ENCODE results near the gene MCRIP2. TPM values are rescaled to one million over a fixed set of nuclear protein-coding genes. Genes with fewer than 3 reads are reported as not detected.

MCRIP2 gene
- 10 to 100 TPM; 10.4 to 14.7 TPM for total RNA-seq
- polyA plus RNA-seq: 10 to 100 TPM; 22.9 to 28.9 TPM
- long read RNA-seq, donor 1, partial matches to known transcripts: 0 of 4 reads
- long read RNA-seq, donor 1, other reads (novel, unspliced or antisense): 0 of 4 reads
- long read RNA-seq, donor 2, partial matches to known transcripts: 2 of 6 reads
- long read RNA-seq, donor 2, other reads (novel, unspliced or antisense): 1 of 6 reads

DNA sequence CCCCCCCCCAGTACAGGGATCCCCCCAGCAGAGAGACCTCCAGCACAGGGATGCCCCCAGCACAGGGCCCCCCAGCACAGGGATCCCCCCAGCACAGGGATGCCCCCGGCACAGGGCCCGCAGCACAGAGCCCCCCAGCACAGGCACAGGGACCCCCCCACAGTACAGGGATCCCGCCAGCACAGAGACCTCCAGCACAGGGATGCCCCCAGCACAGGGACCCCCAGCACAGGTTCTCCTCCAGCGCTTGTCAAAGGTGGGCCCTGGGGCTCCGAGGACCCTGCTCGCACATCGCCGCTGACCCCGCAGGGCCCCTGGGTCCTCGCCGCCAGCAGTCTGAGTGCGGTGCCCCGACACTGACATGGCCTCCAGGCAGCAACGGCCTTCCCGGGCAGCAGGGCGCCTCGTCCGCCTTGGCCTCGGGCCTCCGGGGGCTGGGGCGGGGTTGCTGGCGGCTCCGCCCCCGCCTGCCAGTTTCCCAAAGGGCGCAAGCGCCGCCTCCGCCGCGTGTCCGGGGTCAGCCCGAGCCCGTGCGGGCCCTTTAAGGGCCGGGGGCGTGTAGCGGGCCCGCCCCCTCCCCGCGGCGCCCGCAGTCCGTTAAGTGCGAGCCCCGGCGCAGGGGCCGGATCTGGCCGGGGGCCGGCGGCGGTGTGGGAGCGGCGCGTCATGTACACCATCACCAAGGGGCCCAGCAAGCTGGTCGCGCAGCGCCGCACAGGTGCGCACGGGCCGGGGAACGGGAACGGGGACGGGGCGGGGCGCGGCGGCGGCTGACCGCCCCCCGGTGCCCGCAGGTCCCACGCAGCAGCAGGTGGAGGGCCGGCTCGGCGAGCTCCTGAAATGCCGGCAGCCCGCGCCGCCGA, at the start of gene MCRIP2:
Gene MCRIP2, plus strand, starts transcription at position 503 of the 863 bp plus-strand sequence. Its CDS starts 164 bp downstream, at position 667.
- Histone ChIP-seq H3K36me3 (ENCODE audit: control insufficient read depth in 1 of 2, insufficient read depth in 2 of 2, low read length in 1 of 2) (no peaks in the 10 kb centered on the region), H3K9me3 (ENCODE audit: control insufficient read depth, low read length) (no peaks in the 10 kb centered on the region), H3K27me3 (ENCODE audit: control insufficient read depth in 1 of 2, insufficient read depth in 2 of 2, low read length in 1 of 2) (no peaks in the 10 kb centered on the region), H3K4me3 (ENCODE audit: low read length in 2 of 2) (peak within 1 kb of the TSS; percentile 46 to 80), H3K4me1 (ENCODE audit: control insufficient read depth in 1 of 2, insufficient read depth in 2 of 2, low read length in 2 of 2) (no peaks in the 10 kb centered on the region), H3K27ac (ENCODE audit: low read depth in 1 of 2, low read length in 2 of 2) (peak within 1 kb of the TSS in 1 of 2 donors; percentile 26)
- 2% methylated on average over 43 to 81 of the region's 81 CpGs for whole genome bisulfite sequencing, 2 donors
- DNase-seq: peak; percentile 93
- ATAC-seq (ENCODE audit: low FRiP score): peak; percentile 65
- intact Hi-C loops (cut with DNase I): no loop called here

DNA sequence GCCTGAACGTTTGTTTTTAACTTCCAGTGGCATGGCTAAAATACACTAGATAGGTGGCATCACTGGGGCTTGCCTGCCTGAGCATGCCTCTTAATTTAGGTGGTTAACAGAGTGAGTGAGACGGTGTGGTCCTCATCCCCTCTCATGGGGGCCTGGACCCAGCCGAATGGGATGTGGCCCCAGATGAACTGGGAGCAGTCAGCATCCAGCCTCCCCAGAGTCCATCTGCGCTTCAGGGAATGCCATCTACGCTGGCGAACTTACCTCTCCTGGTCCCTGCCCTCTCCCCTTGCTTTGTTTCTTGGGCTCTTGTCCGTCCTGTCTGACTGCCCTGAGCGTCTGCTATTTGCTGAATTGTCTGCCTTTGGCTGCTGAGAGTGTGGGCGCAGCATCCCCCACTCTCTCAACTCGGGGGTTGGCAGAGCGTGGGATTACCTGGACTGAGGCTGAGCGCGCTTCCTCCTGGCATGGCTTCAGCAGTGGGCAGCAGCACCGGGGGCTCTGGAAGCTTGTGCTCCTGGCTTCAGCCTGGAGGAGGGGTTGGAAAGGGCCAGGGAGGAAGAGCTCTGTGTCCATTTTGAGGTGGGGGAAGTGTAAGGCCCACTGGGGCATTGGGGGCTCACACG, 49.6 kb upstream of the MCRIP2 start:
- Histone ChIP-seq H3K36me3 (ENCODE audit: control insufficient read depth in 1 of 2, insufficient read depth in 2 of 2, low read length in 1 of 2) (no peaks in the 10 kb centered on the region), H3K9me3 (ENCODE audit: control insufficient read depth, low read length) (no peaks in the 10 kb centered on the region), H3K4me3 (ENCODE audit: low read length in 2 of 2) (no peak overlapping the region), H3K27me3 (ENCODE audit: control insufficient read depth in 1 of 2, insufficient read depth in 2 of 2, low read length in 1 of 2) (no peaks in the 10 kb centered on the region), H3K27ac (ENCODE audit: low read depth in 1 of 2, low read length in 2 of 2) (no peak overlapping the region), H3K4me1 (ENCODE audit: control insufficient read depth in 1 of 2, insufficient read depth in 2 of 2, low read length in 2 of 2) (no peaks in the 10 kb centered on the region)
- no peak for ATAC-seq (ENCODE audit: low FRiP score)
- intact Hi-C loops (cut with DNase I): no loop called here
- WGBS, 2 donors: 88% methylated on average over 15 of the region's 15 CpGs
- no peak for DNase-seq

- H3K36me3 ChIP-seq (ENCODE audit: control insufficient read depth in 1 of 2, insufficient read depth in 2 of 2, low read length in 1 of 2): no peaks in the 10 kb centered on the region
- H3K9me3 ChIP-seq (ENCODE audit: control insufficient read depth, low read length): no peaks in the 10 kb centered on the region
- H3K27me3 ChIP-seq (ENCODE audit: control insufficient read depth in 1 of 2, insufficient read depth in 2 of 2, low read length in 1 of 2): no peaks in the 10 kb centered on the region
- ATAC-seq (ENCODE audit: low FRiP score): no peak
- H3K4me3 ChIP-seq (ENCODE audit: low read length in 2 of 2): no peak overlapping the region
- H3K27ac ChIP-seq (ENCODE audit: low read depth in 1 of 2, low read length in 2 of 2): no peak overlapping the region
- peak; percentile 61 to 75 for DNase-seq
- intact Hi-C loops (cut with DNase I): no loop called here
- WGBS, 2 donors: 78 to 83% methylated on average over 24 of the region's 24 CpGs
- H3K4me1 ChIP-seq (ENCODE audit: control insufficient read depth in 1 of 2, insufficient read depth in 2 of 2, low read length in 2 of 2): no peaks in the 10 kb centered on the region
These were observed 48.9 kb upstream of the MCRIP2 start for GRCh38 chr16:592518-593306.

DNA sequence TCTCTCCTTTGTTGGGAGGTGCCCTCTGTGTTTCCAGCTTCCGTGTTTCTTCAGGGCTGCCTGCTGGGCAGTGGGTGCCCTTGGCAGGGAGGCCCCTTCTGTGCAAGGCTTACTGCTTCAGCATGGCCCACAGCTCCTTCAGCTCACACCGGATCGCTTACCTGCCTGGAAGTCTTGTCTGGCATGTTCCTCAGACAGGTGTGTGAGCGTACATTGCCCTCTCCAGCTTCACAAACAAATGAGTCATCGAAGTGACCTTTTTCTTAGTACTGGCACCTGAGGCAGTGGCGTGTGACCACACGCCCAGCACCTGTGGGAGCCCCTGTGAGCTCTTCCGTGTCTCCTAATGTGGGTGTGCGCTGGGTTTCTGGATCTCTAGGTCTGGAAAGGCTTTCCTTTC, 48.2 kb upstream of the MCRIP2 start:
- H3K9me3 ChIP-seq (ENCODE audit: control insufficient read depth, low read length): no peaks in the 10 kb centered on the region
- no peaks in the 10 kb centered on the region for H3K4me1 ChIP-seq (ENCODE audit: control insufficient read depth in 1 of 2, insufficient read depth in 2 of 2, low read length in 2 of 2)
- 82 to 88% methylated on average over 9 of the region's 9 CpGs for WGBS, 2 donors
- H3K36me3 ChIP-seq (ENCODE audit: control insufficient read depth in 1 of 2, insufficient read depth in 2 of 2, low read length in 1 of 2): no peaks in the 10 kb centered on the region
- H3K4me3 ChIP-seq (ENCODE audit: low read length in 2 of 2): no peak overlapping the region
- DNase-seq (no peak), ATAC-seq (ENCODE audit: low FRiP score) (no peak)
- no peak overlapping the region for H3K27ac ChIP-seq (ENCODE audit: low read depth in 1 of 2, low read length in 2 of 2)
- intact Hi-C loops (cut with DNase I): no loop called here
- H3K27me3 ChIP-seq (ENCODE audit: control insufficient read depth in 1 of 2, insufficient read depth in 2 of 2, low read length in 1 of 2): no peaks in the 10 kb centered on the region

- DNase-seq (peak in 1 of 2 donors; percentile 45), ATAC-seq (ENCODE audit: low FRiP score) (no peak)
- intact Hi-C loops (cut with DNase I): no loop called here
- Histone ChIP-seq H3K36me3 (ENCODE audit: control insufficient read depth in 1 of 2, insufficient read depth in 2 of 2, low read length in 1 of 2) (no peaks in the 10 kb centered on the region), H3K27ac (ENCODE audit: low read depth in 1 of 2, low read length in 2 of 2) (no peak overlapping the region), H3K4me3 (ENCODE audit: low read length in 2 of 2) (no peak overlapping the region), H3K4me1 (ENCODE audit: control insufficient read depth in 1 of 2, insufficient read depth in 2 of 2, low read length in 2 of 2) (no peaks in the 10 kb centered on the region), H3K27me3 (ENCODE audit: control insufficient read depth in 1 of 2, insufficient read depth in 2 of 2, low read length in 1 of 2) (no peaks in the 10 kb centered on the region), H3K9me3 (ENCODE audit: control insufficient read depth, low read length) (no peaks in the 10 kb centered on the region)
- WGBS, 2 donors: 86 to 87% methylated on average over 16 of the region's 16 CpGs
These were observed 47.8 kb upstream of the MCRIP2 start for GRCh38 chr16:593807-594206.

DNA sequence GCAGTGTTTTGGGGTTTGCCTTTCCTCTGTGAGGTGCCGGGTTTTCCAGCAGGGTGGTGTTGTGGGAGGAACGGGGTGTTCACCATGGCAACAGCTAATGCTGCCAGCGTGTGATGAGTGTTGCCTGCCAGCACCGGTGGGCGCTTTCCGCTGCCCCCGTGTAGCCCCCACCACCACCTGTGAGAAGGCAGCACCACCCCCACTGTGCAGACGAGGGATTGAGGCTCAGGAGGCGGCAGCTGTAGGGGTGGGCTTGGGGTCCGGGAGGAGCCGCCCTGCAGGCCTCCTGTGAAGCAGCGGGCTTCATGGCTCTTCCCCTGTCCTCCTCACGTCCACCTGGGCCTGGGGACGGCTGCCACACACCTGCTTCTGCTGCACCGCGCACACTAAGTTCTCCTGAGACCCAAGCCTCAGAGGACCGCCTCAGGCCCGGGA, 46.5 kb upstream of the MCRIP2 start:
- Histone ChIP-seq H3K4me3 (ENCODE audit: low read length in 2 of 2) (no peak overlapping the region), H3K36me3 (ENCODE audit: control insufficient read depth in 1 of 2, insufficient read depth in 2 of 2, low read length in 1 of 2) (no peaks in the 10 kb centered on the region), H3K27ac (ENCODE audit: low read depth in 1 of 2, low read length in 2 of 2) (no peak overlapping the region), H3K27me3 (ENCODE audit: control insufficient read depth in 1 of 2, insufficient read depth in 2 of 2, low read length in 1 of 2) (no peaks in the 10 kb centered on the region), H3K9me3 (ENCODE audit: control insufficient read depth, low read length) (no peaks in the 10 kb centered on the region), H3K4me1 (ENCODE audit: control insufficient read depth in 1 of 2, insufficient read depth in 2 of 2, low read length in 2 of 2) (no peaks in the 10 kb centered on the region)
- no peak for ATAC-seq (ENCODE audit: low FRiP score)
- DNase-seq: no peak
- WGBS, 2 donors: 81 to 85% methylated on average over 15 to 18 of the region's 18 CpGs
- intact Hi-C loops (cut with DNase I): no loop called here

- Histone ChIP-seq H3K4me1 (ENCODE audit: control insufficient read depth in 1 of 2, insufficient read depth in 2 of 2, low read length in 2 of 2) (no peaks in the 10 kb centered on the region), H3K27ac (ENCODE audit: low read depth in 1 of 2, low read length in 2 of 2) (no peak overlapping the region), H3K4me3 (ENCODE audit: low read length in 2 of 2) (no peak overlapping the region), H3K27me3 (ENCODE audit: control insufficient read depth in 1 of 2, insufficient read depth in 2 of 2, low read length in 1 of 2) (no peaks in the 10 kb centered on the region), H3K36me3 (ENCODE audit: control insufficient read depth in 1 of 2, insufficient read depth in 2 of 2, low read length in 1 of 2) (no peaks in the 10 kb centered on the region), H3K9me3 (ENCODE audit: control insufficient read depth, low read length) (no peaks in the 10 kb centered on the region)
- intact Hi-C loops (cut with DNase I): no loop called here
- 92 to 94% methylated on average over 34 of the region's 34 CpGs for WGBS, 2 donors
- ATAC-seq (ENCODE audit: low FRiP score) (no peak), DNase-seq (no peak)
These were observed 45.5 kb upstream of the MCRIP2 start for GRCh38 chr16:595942-596735.

DNA sequence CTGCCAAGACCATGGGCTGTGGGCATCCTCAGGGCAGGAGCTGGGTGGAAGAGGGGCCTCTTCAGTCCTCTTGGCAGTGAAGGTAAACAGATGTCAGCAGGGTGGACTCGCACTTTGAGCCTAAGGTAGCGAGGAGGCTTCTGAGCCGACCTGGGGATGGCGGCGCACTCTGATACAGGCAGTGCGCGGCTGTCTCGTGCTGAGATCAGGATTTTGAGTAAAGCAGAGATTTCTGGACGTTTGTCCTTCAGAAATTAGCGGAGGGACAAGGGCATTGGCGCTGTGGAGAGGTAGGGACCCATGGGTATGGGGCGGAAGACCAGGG, 44.9 kb upstream of the MCRIP2 start:
- Histone ChIP-seq H3K9me3 (ENCODE audit: control insufficient read depth, low read length) (no peaks in the 10 kb centered on the region), H3K27ac (ENCODE audit: low read depth in 1 of 2, low read length in 2 of 2) (no peak overlapping the region), H3K36me3 (ENCODE audit: control insufficient read depth in 1 of 2, insufficient read depth in 2 of 2, low read length in 1 of 2) (no peaks in the 10 kb centered on the region), H3K4me3 (ENCODE audit: low read length in 2 of 2) (no peak overlapping the region), H3K4me1 (ENCODE audit: control insufficient read depth in 1 of 2, insufficient read depth in 2 of 2, low read length in 2 of 2) (no peaks in the 10 kb centered on the region), H3K27me3 (ENCODE audit: control insufficient read depth in 1 of 2, insufficient read depth in 2 of 2, low read length in 1 of 2) (no peaks in the 10 kb centered on the region)
- DNase-seq (no peak), ATAC-seq (ENCODE audit: low FRiP score) (no peak)
- intact Hi-C loops (cut with DNase I): no loop called here
- WGBS, 2 donors: 94 to 95% methylated on average over 12 of the region's 12 CpGs

Data from aorta (tissue), 5 donors.